Measurements from ENCODE around the gene GALK1. TPM values are rescaled to one million over a fixed set of nuclear protein-coding genes. Genes with fewer than 3 reads are reported as not detected.

The GALK1 gene
- total and polyA plus RNA-seq, 2 of the 13 experiments (the other 11 are each of a cell fraction or from before 2014, with no cell fraction given): 59.9 to 93.6 TPM

- no peak for TF ChIP-seq NONO (IDR thresholded peaks at IDR 0.05)
- TF ChIP-seq NONO (CRISPR knock-in tag; conservative IDR thresholded peaks at IDR 0.05): peak; percentile 92
- peak; percentile 97 for TF ChIP-seq CREB1 (IDR thresholded peaks at IDR 0.05)
- peak; percentile 98 for TF ChIP-seq CREB1 (CRISPR knock-in tag; IDR thresholded peaks at IDR 0.05)
- TF ChIP-seq ZBTB26 (CRISPR knock-in tag; IDR thresholded peaks at IDR 0.05; ENCODE audit: borderline replicate concordance): peak; percentile 91
- no peak for TF ChIP-seq IRF1 (CRISPR knock-in tag; IDR thresholded peaks at IDR 0.05; ENCODE audit: low read depth)
- TF ChIP-seq REST (IDR thresholded peaks at IDR 0.05; ENCODE audit: borderline replicate concordance in 1 of 2, low read depth in 1 of 2, low read length in 2 of 2): peak in 1 of 2 experiments; percentile 78; a peak in 1 of 4 replicates
- no peak; the same call in 1 of the 2 replicates for TF ChIP-seq TOE1 (CRISPR knock-in tag; IDR thresholded peaks at IDR 0.05)
- TF ChIP-seq KIAA2018 (CRISPR knock-in tag; IDR thresholded peaks at IDR 0.05; ENCODE audit: borderline replicate concordance): no peak
- TF ChIP-seq PHF8 (CRISPR knock-in tag; IDR thresholded peaks at IDR 0.05): peak; percentile 86
- peak; percentile 99 for TF ChIP-seq TAF1 (CRISPR knock-in tag; IDR thresholded peaks at IDR 0.05)
- no peak for TF ChIP-seq HHEX (CRISPR knock-in tag; IDR thresholded peaks at IDR 0.05)
- 0 out of 2 replicates have a peak, but pooled peaks have one; percentile 51 for TF ChIP-seq PPARG (CRISPR knock-in tag; conservative IDR thresholded peaks at IDR 0.05)
- no peak for TF ChIP-seq FLYWCH1 (CRISPR knock-in tag; IDR thresholded peaks at IDR 0.05)
- no peak; the same call in 1 of the 2 replicates for TF ChIP-seq ZNF569 (CRISPR knock-in tag; IDR thresholded peaks at IDR 0.05; ENCODE audit: borderline replicate concordance)
Observed at GRCh38 chr17:75779250-75779986, 14.4 kb upstream of the GALK1 start (continued).

Measured in HepG2 (cell line).